CD4-positive, alpha-beta T cell treated with Interleukin-17A for 4 hours (primary cell): ENCODE results near the gene PPIG.
"Not testable (repeated sequence)": the region's sequence is repeated elsewhere in the genome, so short reads cannot be mapped to it uniquely, and the experiment has no call there.

Experiments used
- DNase-seq: peaks from one replicate; pipeline ENCODE4 v3.0.0-alpha.2; 2020; ENCODE audit warnings: mixed read lengths

The PPIG gene

GRCh38 chr2:169664978-169665930, 81.1 kb downstream of the PPIG start:
- no peak for DNase-seq

GRCh38 chr2:169667583-169667982, 83.4 kb downstream of the PPIG start:
- no peak for DNase-seq

- no peak for DNase-seq
Observed at GRCh38 chr2:169670215-169670651, 86.1 kb downstream of the PPIG start.

GRCh38 chr2:169670937-169671336, 86.8 kb downstream of the PPIG start:
- DNase-seq = no peak

DNA sequence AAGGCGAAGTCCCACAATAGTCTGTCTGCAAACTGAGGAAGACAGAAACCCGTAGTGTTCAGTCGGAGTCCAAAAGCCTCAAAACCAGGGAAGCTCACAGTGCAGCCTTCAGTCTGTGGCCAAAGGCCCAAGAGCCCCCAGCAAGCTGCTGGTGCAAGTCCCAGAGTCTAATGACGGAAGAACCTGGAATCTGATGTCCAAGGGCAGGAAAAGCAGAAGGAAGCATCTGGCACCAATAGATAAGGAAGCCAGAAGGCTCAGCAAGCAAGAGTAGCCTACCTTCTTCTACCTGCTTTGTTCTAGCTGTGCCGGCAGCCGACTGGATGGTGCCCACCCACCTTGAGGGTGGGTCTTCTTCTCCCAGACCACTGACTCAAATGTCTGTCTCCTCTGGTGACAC, 88.3 kb downstream of the PPIG start:
- no peak for DNase-seq

DNA sequence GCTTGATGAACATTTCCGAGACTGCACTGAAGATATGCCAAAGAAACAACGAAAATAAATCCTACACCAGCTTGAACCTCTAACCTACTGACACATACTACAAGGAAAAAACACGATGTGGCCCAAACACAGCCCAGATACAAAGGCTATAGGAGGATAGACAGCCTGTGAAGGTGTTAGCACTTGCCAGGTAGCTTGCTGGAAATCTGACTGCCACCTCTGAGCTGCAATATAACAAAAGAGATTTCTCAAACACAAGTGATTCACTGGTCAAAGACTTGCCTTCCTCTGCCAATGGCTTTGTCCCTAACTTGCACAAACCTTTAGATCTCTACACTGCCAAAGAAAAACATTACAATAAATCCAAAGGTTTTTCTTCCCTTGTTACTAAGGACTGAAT, 89.0 kb downstream of the PPIG start:
- no peak for DNase-seq

GRCh38 chr2:169673921-169674320, 89.8 kb downstream of the PPIG start:
- DNase-seq = no peak

GRCh38 chr2:169676357-169676756, 92.2 kb downstream of the PPIG start:
- DNase-seq = no peak

DNA sequence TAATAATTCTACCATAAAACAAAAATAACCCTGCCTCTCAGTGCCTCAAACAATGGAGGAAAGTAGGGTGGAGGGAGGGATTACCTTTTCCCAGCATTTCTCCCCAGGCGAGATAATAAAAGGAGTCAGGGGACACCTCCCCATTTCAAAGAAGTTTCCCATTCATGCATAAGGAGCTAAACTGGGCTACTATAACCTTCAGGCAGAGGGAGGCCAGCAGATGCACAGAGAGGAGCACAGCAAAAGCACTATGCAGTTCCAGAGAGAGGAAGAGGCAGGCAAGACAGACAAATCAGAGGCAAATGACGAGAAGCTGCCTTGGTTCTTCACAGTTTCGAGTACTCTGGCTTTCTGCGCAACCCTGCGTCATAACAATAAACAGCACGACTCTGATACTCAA, 92.7 kb downstream of the PPIG start:
- no peak for DNase-seq

DNA sequence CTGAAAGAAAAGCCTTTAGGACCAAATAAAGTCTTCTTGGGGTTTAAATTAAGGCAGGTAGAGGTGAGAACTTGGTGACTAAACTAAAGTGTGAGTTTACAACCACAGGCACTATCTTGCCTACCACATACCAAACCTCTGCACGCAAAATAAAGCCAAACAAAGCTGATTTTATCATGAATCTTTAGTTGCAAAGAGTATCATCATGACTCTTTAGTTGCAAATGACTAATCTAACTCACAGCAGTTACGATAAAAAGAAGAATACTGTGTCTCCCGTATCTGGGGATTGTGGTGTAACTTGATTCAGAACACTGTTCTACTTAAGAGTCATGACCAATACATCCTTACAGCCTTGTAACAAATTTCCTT, 98.9 kb downstream of the PPIG start:
- DNase-seq = no peak

DNA sequence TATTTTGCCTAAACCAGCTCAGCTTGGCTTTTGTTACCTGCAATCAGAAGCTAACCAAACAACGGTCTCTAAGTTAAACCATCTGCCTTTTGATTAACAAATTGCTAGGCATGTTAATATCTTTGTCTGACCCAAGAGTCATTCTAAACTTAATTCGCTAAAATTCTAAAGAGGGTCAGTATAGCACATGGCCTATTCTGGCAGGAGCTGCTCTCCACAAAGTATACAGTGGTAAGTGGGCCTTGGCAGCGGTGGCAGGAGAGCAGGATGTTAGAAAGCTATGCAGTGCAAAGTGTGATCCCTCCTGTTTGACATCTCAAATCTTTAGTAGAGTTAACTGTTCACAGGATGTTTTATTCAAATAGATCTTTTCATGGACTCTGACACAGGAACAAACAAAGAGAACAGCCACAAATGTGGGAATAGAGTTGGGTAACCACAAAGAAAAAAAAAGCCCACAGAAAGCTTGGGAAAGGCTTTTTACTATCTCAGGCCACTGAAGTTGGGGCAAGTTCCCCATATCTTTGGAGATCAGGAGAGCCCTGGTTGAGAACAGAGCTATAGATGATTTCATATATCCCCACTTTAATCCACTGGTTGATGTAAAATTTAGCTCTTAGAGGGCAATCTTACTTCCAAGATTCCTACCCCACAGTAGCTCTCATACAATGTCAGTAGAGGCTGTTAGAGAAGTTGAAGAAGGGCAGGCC, 99.4 kb downstream of the PPIG start:
- DNase-seq = no peak

GRCh38 chr2:169684135-169684565, 100.0 kb downstream of the PPIG start:
- no peak for DNase-seq

DNA sequence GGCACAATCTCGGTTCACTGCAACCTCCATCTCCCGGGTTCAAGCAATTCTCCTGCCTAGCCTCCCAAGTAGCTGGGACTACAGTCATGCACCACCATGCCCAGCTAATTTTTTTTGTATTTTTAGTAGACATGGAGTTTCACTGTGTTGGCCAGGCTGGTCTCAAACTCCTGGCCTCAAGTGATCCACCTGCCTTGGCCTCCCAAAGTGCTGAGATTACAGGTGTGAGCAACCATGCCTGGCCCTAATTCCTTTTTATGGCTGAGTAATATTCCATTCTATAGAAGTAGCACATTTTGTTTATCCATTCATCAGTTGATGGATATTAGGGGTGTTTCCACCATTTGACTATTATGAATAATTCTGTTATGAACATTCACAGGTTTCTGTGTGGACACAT, 100.6 kb downstream of the PPIG start:
- DNase-seq = not testable (repeated sequence)

- DNase-seq = not testable (repeated sequence)
Observed at GRCh38 chr2:169686825-169687224, 102.7 kb downstream of the PPIG start.

DNA sequence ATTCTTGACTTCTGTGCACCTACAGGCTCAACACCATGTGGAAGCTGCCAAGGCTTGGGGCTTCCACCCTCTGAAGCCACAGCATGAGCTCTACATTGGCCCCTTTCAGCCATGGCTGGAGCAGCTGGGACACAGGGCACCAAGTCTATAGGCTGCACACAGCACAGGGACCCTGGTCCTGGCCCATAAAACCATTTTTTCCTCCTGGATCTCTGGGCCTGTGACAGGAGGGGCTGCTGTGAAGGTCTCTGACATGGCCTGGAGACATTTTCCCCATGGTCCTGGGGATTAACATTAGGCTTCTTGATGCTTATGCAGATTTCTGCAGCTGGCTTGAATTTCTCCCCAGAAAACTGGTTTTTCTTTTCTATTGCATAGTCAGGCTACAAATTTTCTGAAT, 103.8 kb downstream of the PPIG start:
- DNase-seq = not testable (repeated sequence)

DNA sequence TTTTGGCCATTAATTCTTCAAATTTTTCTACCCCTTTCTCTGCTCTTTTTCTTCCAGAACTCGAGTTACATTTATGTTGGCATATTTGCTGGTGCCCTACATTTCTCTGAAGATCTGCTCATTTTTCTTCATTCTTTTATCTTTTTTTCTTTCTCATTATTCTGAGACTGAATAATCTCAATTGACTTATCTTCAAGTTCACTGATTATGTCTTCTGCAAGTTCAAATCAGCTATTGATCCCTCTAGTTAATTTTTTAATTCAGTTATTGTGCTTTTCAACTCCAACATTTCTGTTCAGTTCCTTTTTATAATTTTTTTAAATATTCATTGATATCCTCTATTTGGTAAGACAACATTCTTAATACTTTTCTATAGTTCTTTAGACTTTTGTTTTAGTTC, 106.8 kb downstream of the PPIG start:
- DNase-seq = no peak
